Gastroesophageal sphincter (tissue), 4 donors: ENCODE measurements around the gene ZNF442. TPM values are rescaled to one million over a fixed set of nuclear protein-coding genes. Genes with fewer than 3 reads are reported as not detected.
A peak's percentile ranks its signal among the peaks of the same experiment; 100 is the strongest.

ENCODE experiments used
- ATAC-seq: fragments of 150-250 bp; one replicate; pipeline ENCODE4 v1.9.1; 2016; ENCODE audit warnings: mild to moderate bottlenecking, moderate library complexity
- H3K27ac ChIP-seq, 4 donors: fragments of 200-600 bp; sonication (generic) in 3 of 4; 1 replicate in 3 of 4; 2 replicates in 1 of 4; pipeline ENCODE4 v1.5.1; 2016 to 2019
- H3K27me3 ChIP-seq: fragments of 200-600 bp; sonication (generic); one replicate; pipeline ENCODE4 v1.5.1; 2019
- H3K36me3 ChIP-seq, 2 donors: fragments of 200-600 bp; sonication (generic); one replicate each; pipeline ENCODE4 v1.5.1; 2019; ENCODE audit warnings: control low read depth in 1 of 2
- H3K4me1 ChIP-seq, 3 donors: fragments of 200-600 bp; sonication (generic); 1 replicate in 2 of 3; 2 replicates in 1 of 3; pipeline ENCODE4 v1.5.1; 2016 to 2019; ENCODE audit warnings: control low read depth in 2 of 3
- H3K4me3 ChIP-seq, 2 donors: fragments of 200-600 bp; sonication (generic); one replicate each; pipeline ENCODE4 v1.5.1; 2019; ENCODE audit warnings: mild to moderate bottlenecking in 1 of 2, moderate library complexity in 1 of 2
- H3K9me3 ChIP-seq, 3 donors: fragments of 200-600 bp; sonication (generic); one replicate each; pipeline ENCODE4 v1.5.1; 2017 to 2019; ENCODE audit warnings: control low read depth in 2 of 3
- CTCF ChIP-seq, 4 experiments: fragments of 200-600 bp in 2 of 4; fragments of 450-650 bp in 2 of 4; sonication (generic) in 1 of 4; IDR thresholded peaks; one replicate each; pipeline ENCODE4 v1.5.1; 2017 to 2019; ENCODE audit warnings: antibody characterized with exemption in 4 of 4, mild to moderate bottlenecking in 2 of 4, moderate library complexity in 2 of 4
- EP300 ChIP-seq: sonication (generic); formaldehyde crosslinking; IDR thresholded peaks from one replicate; pipeline ENCODE4 v1.6.1; 2017; ENCODE audit warnings: antibody characterized with exemption, mild to moderate bottlenecking
- POLR2A ChIP-seq, 2 donors: fragments of 450-650 bp; IDR thresholded peaks; one replicate each; pipeline ENCODE4 v1.6.1; 2017; ENCODE audit warnings: antibody characterized with exemption in 2 of 2, mild to moderate bottlenecking in 2 of 2, moderate library complexity in 1 of 2
- POLR2AphosphoS5 ChIP-seq: sonication (generic); formaldehyde crosslinking; IDR thresholded peaks from one replicate; pipeline ENCODE4 v1.6.1; 2017; ENCODE audit warnings: antibody characterized with exemption
- WGBS, 2 donors: methylation state at CpG; one replicate each; pipeline ENCODE4 v1.1.5; 2018; ENCODE audit warnings: low coverage in 1 of 2; 5-methylcytosine and 5-hydroxymethylcytosine counted together
- total RNA-seq, 4 donors: library from RNA; depleted of rRNA; stranded (reverse); fragments of >200 nt; gene quantifications; one replicate each; pipeline ENCODE4 v1.1.0, GENCODE V29; 2016

The ZNF442 gene
- total RNA-seq, 4 donors from 2014 or later: 2.3 to 6.7 (median 4.8) TPM

DNA sequence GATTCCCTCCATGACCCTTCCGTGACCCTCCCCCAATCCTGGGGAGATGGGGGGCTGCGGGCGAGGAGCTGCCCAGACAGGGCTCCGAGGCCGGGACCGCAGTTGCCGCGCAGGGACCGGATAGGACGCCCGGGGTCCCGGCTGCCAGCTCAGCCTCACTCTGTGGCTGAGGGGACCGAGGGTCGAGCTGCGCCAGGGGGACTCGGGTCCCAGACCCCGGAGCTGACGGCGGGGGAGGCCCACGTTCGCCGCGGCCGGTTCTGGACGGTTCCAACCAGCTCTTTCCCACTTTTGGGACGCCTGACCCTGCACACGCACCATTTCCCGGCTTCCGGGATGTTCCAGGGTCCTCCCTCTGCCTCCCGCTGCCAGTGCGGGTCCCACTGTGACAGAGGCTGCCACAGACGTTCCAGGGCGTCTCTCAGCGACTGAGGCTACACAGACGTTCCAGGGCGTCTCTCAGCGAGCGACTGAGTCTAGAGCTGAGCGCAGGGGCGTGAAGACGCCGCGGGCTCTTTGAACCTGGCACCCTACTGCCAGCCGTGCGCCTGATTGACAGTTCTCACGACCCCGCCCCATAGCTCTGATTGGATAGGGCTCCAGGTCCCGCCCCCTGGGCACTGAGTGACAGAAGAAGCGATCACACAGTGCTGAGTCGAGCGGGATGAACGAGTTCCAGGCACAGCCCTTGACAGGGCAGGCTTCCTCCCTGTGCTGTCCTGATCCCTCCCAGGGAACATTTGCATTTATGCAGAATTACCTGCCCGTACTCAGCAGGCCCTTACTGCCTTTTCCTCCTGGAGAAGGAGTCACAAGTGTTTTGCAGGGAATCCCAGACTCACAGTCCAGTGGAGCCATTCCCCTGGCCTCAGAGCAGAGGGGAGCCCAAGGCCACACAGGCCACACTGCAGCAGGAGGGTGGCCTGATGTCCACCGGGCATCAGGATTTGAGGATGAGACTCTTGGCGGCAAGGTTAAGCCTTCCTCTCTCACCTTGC, 32.0 kb downstream of the ZNF442 start, which contains the start of gene ZNF563:
Gene ZNF563 (minus strand): TSS at position 472 of the 998 bp plus-strand sequence. CDS start 151 bp downstream, at position 321.
- no peaks in the 10 kb centered on the region for H3K36me3 ChIP-seq
- no peaks in the 10 kb centered on the region for H3K9me3 ChIP-seq
- peaks cover 0 to 28% (median 9%) of the 10 kb centered on the region in 3 donors for H3K4me1 ChIP-seq
- ATAC-seq: peak; percentile 100
- peak within 1 kb of the TSS; percentile 90 to 98 for H3K4me3 ChIP-seq
- WGBS, 2 donors: 4 to 41% methylated on average over 2 to 5 of the region's 55 CpGs
- peak within 1 kb of the TSS; percentile 86 to 97 (median 94) for H3K27ac ChIP-seq
- TF ChIP-seq POLR2AphosphoS5 (peak; percentile 80), POLR2A (IDR thresholded peaks at IDR 0.05) (peak; percentile 67 to 70), CTCF (IDR thresholded peaks at IDR 0.05) (peak in 1 of 4 experiments; percentile 1), EP300 (no peak)
- H3K27me3 ChIP-seq: no peaks in the 10 kb centered on the region

DNA sequence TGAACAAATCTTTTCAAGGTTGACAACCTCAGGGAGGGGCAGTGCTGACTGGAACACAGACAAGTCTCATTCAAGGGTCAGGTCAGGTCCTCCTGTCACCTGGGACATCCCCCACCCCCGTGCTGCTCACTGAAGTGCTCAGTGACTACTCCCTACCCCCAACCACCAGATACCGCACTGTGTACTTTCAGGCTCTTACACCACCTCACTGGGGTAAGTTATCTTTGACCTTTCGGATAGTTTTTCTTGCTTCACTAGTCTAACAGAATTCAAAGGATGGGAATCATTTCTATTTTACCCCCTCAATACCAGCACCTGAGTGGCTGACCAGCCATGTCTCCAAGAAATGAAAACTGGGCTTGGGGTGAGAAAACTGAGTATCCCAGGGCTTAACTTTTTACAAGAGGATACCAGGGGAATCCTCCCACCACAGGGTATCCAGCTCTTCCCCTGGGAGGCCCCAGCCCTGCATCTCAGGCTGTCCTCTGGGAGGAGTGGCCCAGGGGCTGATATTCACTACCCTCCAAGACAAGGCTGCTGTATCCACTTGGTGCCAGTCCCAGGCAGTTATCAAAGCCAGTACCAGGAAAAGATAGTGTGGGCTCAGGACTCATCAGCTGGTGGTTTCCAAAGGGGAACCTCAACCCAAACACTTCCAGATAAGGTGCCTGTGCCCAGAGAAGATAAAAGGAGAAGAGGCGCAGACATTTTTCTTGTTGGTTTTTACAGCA, 34.1 kb downstream of the ZNF442 start:
- H3K9me3 ChIP-seq: no peaks in the 10 kb centered on the region
- ATAC-seq: no peak
- H3K4me3 ChIP-seq: no peak overlapping the region
- H3K36me3 ChIP-seq: no peaks in the 10 kb centered on the region
- TF ChIP-seq CTCF (IDR thresholded peaks at IDR 0.05): no peak
- no peak for TF ChIP-seq POLR2A (IDR thresholded peaks at IDR 0.05)
- H3K4me1 ChIP-seq: peaks cover 0 to 28% (median 9%) of the 10 kb centered on the region in 3 donors
- no peaks in the 10 kb centered on the region for H3K27me3 ChIP-seq
- no peak overlapping the region for H3K27ac ChIP-seq
- WGBS, 2 donors: 66 to 77% methylated on average over 3 to 4 of the region's 4 CpGs

DNA sequence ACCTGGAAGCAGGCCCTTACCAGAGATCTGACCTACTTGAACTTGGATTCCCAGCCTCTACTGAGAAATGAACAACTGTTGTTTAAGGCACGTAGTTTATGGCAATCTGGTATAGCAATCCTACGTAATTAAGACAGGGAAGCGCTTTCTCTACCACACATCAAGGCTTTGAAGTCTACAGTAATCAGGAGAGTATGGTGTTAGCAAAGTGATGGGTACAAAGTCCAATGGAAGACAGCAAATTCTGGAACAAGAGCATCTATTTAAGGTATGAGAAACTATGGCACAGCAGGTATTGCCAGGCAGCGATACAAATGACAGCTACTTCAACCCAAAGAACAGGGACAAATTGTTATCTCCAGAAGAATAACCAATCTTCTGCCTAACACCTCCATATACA, 35.1 kb downstream of the ZNF442 start:
- H3K27ac ChIP-seq: no peak overlapping the region
- H3K4me3 ChIP-seq: no peak overlapping the region
- TF ChIP-seq EP300 (no peak), CTCF (IDR thresholded peaks at IDR 0.05) (no peak), POLR2A (IDR thresholded peaks at IDR 0.05) (no peak), POLR2AphosphoS5 (no peak)
- peaks cover 0 to 28% (median 9%) of the 10 kb centered on the region in 3 donors for H3K4me1 ChIP-seq
- WGBS, 2 donors: 80 to 97% methylated on average over 3 to 4 of the region's 4 CpGs
- H3K36me3 ChIP-seq: no peaks in the 10 kb centered on the region
- no peaks in the 10 kb centered on the region for H3K27me3 ChIP-seq
- no peak for ATAC-seq
- no peaks in the 10 kb centered on the region for H3K9me3 ChIP-seq

- Histone ChIP-seq H3K27me3 (no peaks in the 10 kb centered on the region), H3K4me1 (no peaks in the 10 kb centered on the region), H3K4me3 (no peak overlapping the region), H3K27ac (no peak overlapping the region), H3K36me3 (peaks cover 0 to 29% of the 10 kb centered on the region in 2 donors), H3K9me3 (no peaks in the 10 kb centered on the region)
- no peak for ATAC-seq
- no peak for TF ChIP-seq POLR2A (IDR thresholded peaks at IDR 0.05)
- no peak for TF ChIP-seq POLR2AphosphoS5
- no peak for TF ChIP-seq CTCF (IDR thresholded peaks at IDR 0.05)
- no peak for TF ChIP-seq EP300
Measured at GRCh38 chr19:12325690-12326089, 39.8 kb downstream of the ZNF442 start.
